NCI-H345 treated with DMSO at 0.1 percent for 48 hours (cell line): ENCODE data around the gene SNAP47.

ENCODE experiments used
- DNase-seq: peaks from one replicate; lab custom pipeline; 2025; ENCODE audit not compliant: unreplicated experiment; lab: John Stamatoyannopoulos, UW

Gene SNAP47

GRCh38 chr1:227795732-227796131, 60.5 kb downstream of the SNAP47 start:
- no peak for DNase-seq

GRCh38 chr1:227796359-227796915, 61.2 kb downstream of the SNAP47 start:
- DNase-seq = no peak

- DNase-seq = no peak
Observed at GRCh38 chr1:227797144-227797543, 61.9 kb downstream of the SNAP47 start.

- DNase-seq = no peak
Observed at GRCh38 chr1:227797625-227798024, 62.4 kb downstream of the SNAP47 start.

- no peak for DNase-seq
Observed at GRCh38 chr1:227798078-227798802, 63.0 kb downstream of the SNAP47 start.

- DNase-seq = no peak
Observed at GRCh38 chr1:227799756-227800155, 64.5 kb downstream of the SNAP47 start.

GRCh38 chr1:227803933-227804332, 68.7 kb downstream of the SNAP47 start:
- no peak for DNase-seq

GRCh38 chr1:227805606-227806197, 70.5 kb downstream of the SNAP47 start:
- DNase-seq = no peak

GRCh38 chr1:227808566-227808965, 73.3 kb downstream of the SNAP47 start:
- no peak for DNase-seq

- no peak for DNase-seq
Observed at GRCh38 chr1:227809026-227809425, 73.8 kb downstream of the SNAP47 start.

- no peak for DNase-seq
Observed at GRCh38 chr1:227813962-227814361, 78.7 kb downstream of the SNAP47 start.

- no peak for DNase-seq
Observed at GRCh38 chr1:227815468-227816409, 80.5 kb downstream of the SNAP47 start, which contains the start of gene PRSS38. PRSS38 (plus strand) TSS chr1:227815675; CDS start chr1:227815717, 42 bp downstream.

- DNase-seq = no peak
Observed at GRCh38 chr1:227816750-227817446, 81.7 kb downstream of the SNAP47 start.

- DNase-seq = no peak
Observed at GRCh38 chr1:227823537-227823936, 88.3 kb downstream of the SNAP47 start.

- DNase-seq = no peak
Observed at GRCh38 chr1:227824204-227824603, 89.0 kb downstream of the SNAP47 start.

- no peak for DNase-seq
Observed at GRCh38 chr1:227828786-227829185, 93.6 kb downstream of the SNAP47 start.
